IPS-NIHi7 (cell line): ENCODE results near the gene PCNX2.

Source experiments
- DNase-seq: peaks from one replicate; pipeline ENCODE4 v3.0.0; 2012; ENCODE audit warnings: mixed read lengths; ENCODE audit errors: extremely low spot score

Gene PCNX2

DNA sequence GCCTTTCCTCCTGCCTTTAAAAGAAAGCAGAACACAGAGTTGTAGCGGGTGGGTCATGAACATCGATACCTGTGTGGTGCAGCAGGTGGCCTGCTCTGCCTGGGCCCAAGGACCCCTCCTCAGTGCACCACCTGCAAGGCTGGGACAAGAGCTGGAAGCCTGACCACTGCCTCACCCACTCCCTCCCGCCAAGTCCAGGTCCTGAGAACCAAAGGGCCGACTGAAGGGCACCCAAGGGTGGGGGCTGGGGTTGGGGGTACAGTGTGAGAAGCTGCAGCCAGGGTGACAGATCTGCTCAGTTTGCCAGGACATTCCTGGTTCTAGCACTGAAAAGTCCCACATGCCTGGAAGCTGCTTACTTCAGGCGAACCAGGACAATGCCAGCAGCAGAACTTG lies 309.0 kb downstream of the PCNX2 start:
- no peak for DNase-seq

GRCh38 chr1:232985882-232986526 lies 309.5 kb downstream of the PCNX2 start:
- no peak for DNase-seq

GRCh38 chr1:232984577-232985425 lies 310.7 kb downstream of the PCNX2 start:
- no peak for DNase-seq

DNA sequence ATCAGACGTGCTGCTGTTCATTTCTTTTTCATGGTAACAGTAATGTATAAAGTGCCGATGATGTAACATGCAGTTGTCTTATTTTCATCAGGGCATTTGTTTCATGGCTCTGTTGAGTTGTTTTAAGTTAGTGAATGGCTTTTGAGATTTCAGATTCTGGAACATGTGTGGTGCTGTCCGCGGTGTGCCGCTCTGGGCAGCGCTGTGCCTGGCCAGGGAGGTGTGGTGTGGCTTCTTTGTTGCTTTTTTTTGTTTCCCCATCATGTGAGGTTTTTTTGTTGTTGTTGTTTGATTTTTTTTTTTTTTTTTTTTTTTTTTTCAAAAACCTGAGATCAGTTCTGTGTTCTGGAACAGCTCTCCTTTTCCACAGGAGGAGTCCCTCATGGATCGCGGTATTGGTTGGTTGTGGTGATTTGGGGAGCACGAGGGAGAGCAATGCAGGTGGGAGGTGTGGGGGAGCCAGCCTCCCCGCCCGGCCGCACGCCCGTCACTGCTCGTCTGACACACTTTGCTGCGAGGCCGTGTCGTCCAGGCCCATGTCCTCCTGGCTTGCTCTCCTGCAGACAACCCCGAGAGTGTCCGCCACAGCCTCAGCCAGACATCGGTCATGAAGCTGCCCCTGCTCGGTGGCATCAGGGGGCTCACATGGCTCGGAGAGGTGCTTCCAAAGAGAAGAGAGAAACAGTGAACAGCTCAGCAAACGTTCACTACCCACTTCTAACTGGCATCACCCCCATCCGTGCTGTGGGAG lies 311.5 kb downstream of the PCNX2 start:
- no peak for DNase-seq

DNA sequence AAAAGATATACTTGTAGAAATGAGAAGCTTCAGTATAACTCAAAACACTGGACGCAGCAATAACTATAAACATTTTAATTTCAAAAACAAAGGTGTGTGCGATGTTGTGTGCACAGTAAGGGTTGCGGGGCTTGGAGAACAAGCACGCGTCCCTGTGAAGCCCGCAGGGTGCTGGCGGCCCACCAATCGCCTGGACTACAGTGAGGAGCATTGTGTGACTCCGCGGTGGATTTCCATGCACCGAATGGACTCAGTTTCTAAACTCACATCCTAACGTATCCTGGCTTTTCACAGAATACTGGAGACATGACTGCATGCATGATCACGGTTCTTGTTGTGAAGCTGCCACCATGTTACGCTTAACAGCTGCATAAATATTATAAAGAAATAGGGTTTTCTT lies 312.1 kb downstream of the PCNX2 start:
- DNase-seq = no peak

GRCh38 chr1:232982238-232982944 lies 313.1 kb downstream of the PCNX2 start:
- DNase-seq = no peak

GRCh38 chr1:232980986-232981560 lies 314.5 kb downstream of the PCNX2 start:
- DNase-seq = no peak

- DNase-seq = peak; percentile 37
Observed at GRCh38 chr1:232980355-232980978, 315.1 kb downstream of the PCNX2 start.

- no peak for DNase-seq
Observed at GRCh38 chr1:232979558-232979957, 316.0 kb downstream of the PCNX2 start.

DNA sequence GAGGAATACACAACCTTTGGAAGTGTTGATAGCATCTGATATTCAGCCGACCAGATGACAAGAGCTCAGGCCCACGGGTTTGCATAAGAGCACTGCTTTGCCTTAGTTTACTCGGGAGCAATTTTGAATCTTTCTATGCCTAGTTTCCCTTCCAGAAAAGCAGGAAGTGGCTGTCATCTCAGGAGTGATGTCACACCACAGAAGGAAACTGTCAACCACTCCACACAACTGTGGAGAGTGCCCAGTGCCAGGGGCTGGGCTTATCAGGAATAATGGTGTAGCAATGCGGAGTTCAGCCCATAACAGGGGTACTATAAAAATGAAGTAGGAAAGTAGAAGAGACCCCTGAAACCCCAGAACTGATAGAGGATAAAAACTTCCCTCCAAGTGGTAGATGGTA lies 316.7 kb downstream of the PCNX2 start:
- no peak for DNase-seq

DNA sequence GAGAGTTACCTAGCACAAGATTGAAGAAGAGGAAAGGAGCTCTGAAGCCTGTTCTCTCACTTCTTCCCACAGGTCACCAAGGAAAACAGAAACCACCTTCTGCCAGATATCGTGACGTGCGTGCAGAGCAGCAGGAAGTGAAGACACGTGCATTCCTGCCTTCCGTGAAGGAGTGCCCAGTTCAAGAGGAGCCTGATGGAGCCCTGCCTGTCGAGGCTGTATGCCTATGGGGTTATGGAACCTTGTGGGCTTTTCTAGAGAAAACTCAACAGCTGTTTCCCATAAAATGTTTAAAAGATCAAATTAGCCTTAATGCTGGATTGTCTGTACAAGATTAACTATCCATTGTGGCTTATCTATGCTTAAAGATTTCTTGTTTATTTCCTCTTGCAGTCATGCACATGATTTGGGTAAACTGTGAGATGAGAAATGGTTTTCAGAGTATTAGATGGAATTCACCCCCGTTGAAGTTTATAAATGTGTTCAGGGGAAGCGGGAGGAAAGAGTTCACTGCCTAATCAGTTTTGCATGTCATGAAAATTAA lies 317.4 kb downstream of the PCNX2 start:
- no peak for DNase-seq

DNA sequence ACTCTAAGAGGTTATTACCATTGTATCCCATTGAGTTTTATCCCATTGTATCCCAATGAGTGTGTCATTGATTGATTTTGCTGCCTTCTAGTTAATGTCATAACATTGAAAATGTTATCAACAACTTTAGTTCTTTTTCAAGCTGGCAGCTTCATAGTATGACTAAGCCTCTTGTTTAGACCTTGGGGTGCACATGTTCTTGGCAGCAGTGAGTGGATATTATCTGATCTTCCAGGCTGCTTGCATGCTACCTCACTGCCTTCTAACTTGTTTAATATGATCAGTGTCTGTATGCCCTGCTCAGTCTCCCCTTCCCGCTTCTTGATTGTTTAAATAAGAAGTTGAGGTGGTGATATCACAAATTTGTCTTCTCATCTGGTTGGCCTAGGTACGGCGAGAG lies 320.6 kb downstream of the PCNX2 start:
- no peak for DNase-seq

- no peak for DNase-seq
Observed at GRCh38 chr1:232973652-232974611, 321.6 kb downstream of the PCNX2 start.

DNA sequence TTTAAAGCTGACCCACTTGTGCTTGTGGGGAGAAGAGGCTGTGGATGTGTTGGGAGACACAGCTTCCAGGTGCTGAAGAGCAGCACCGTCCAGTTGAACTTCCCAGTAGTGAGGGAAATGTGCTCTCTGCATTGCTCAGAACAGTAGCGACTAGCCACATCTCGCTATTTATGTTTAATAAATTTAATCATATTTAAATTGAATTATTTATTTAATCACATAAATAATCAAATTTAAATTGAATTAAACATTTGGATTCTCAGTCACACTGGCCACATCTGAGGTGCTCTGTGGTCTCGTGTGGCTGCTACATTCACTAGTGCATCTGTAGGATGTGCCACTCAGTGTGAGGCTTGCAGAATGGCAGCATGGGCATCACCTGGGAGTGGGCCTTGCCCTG lies 325.0 kb downstream of the PCNX2 start:
- no peak for DNase-seq

- no peak for DNase-seq
Observed at GRCh38 chr1:232969799-232970198, 325.7 kb downstream of the PCNX2 start.

GRCh38 chr1:232968965-232969364 lies 326.6 kb downstream of the PCNX2 start:
- no peak for DNase-seq

- no peak for DNase-seq
Observed at GRCh38 chr1:232968391-232968790, 327.1 kb downstream of the PCNX2 start.

DNA sequence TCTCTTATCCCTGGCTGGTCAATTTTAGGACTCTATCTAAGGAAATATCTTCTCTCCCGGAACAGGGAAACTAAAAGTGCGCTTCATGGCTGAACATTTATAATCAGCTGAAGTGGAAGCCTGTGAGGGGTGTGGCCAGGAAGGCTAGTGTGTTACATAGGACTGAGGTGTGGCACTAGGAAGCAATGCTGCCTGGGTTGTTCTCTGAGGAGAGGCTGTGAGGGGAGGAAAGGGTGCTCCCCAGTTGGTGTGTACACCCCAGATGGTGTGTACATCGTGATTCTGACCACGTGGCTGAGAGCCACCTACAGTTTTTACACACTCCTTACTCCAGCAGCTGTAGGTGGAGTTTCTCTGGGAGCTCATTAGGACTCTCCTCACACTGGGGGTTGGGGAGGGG lies 328.9 kb downstream of the PCNX2 start:
- DNase-seq = no peak

DNA sequence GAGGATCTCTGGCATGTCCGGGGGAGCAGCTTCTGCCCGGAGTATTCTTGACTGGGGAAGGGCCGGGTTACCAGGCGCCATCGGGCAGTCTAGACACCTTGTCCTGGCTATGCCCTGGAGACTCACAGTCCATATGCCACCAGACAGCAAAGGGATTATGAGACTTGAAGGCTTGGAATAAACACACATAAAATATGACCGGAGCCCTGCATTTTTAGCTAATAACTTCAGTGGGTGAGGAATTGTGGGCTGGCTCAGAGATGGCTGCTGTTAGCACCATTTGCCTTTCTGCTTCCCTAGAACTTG lies 329.7 kb downstream of the PCNX2 start:
- no peak for DNase-seq
